ENCODE data around the gene PLS1.
"Not testable (repeated sequence)": the region's sequence is repeated elsewhere in the genome, so short reads cannot be mapped to it uniquely, and the experiment has no call there.

PLS1 gene

DNA sequence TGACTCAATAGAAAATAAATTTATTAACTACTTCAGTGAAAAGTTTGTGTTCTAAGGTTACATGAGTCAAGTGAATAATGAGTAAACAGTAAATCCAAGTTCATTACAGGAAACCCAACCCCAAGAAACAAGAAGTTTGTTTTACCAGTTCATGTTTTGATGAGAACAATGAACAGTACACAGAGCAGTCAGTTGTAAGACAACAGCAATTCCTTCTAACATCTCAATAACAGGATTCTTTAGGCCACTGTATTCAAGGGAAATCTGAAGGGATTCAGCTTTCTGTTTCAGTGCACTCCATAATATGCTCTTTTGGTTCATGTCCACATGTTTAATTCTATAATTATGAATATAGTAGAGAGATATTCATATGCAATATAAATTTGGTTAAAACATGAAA is 36.1 kb upstream of the PLS1 start:
- no peak for ATAC-seq (ENCODE audit: insufficient read depth, low read depth)
- H2AFZ ChIP-seq (ENCODE audit: low read depth, low read length): no peak overlapping the region
- peaks cover 3% of the 10 kb centered on the region; the same call in 1 of the 2 replicates for H3K79me2 ChIP-seq (ENCODE audit: insufficient read depth, low read length)
- no peaks in the 10 kb centered on the region for H3K27me3 ChIP-seq (ENCODE audit: insufficient read depth, low read length, poor library complexity)
- peaks cover 80% of the 10 kb centered on the region for H3K36me3 ChIP-seq (ENCODE audit: insufficient read depth, low read length)
- H3K4me2 ChIP-seq (ENCODE audit: insufficient read depth, low read length): no peak overlapping the region
- H3K9ac ChIP-seq (ENCODE audit: low read depth, low read length): no peak overlapping the region
- DNase-seq: no peak
- H4K20me1 ChIP-seq (ENCODE audit: insufficient read depth, low read length): no peaks in the 10 kb centered on the region
- H3K9me3 ChIP-seq (ENCODE audit: insufficient read depth, low read length, severe bottlenecking): no peaks in the 10 kb centered on the region
- H3K4me1 ChIP-seq (ENCODE audit: insufficient read depth, low read length): no peaks in the 10 kb centered on the region
- TF ChIP-seq EZH2 (IDR thresholded peaks at IDR 0.05; ENCODE audit: borderline replicate concordance, low read depth, low read length, severe bottlenecking): no peak
- H3K27ac ChIP-seq (ENCODE audit: low read length): no peak overlapping the region
- no peak overlapping the region for H3K4me3 ChIP-seq (ENCODE audit: low read depth in 1 of 2, low read length in 2 of 2)

DNA sequence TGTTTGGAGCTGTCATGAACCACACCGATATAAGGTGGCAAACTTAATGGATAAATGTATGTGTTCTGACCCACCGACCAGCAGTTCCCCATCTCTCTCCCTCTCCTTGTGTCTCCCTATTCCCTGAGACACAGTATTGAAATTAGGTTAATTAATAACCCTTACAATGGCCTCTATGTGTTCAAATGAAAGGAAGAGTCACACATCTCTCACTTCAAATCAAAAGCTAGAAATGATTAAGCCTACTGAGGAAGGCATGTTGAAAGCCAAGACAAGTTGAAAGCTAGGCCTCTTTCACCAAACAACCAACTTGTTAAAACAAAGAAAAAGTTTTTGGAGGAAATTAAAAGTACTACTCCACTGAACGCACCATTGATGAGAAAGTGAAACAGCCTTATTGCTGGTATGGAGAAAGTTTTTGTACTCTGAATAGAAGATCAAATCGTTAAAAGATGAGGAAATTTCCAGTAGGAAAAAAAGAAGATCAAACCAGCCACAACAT is 32.6 kb upstream of the PLS1 start:
- DNase-seq (no peak), ATAC-seq (ENCODE audit: insufficient read depth, low read depth) (no peak)

DNA sequence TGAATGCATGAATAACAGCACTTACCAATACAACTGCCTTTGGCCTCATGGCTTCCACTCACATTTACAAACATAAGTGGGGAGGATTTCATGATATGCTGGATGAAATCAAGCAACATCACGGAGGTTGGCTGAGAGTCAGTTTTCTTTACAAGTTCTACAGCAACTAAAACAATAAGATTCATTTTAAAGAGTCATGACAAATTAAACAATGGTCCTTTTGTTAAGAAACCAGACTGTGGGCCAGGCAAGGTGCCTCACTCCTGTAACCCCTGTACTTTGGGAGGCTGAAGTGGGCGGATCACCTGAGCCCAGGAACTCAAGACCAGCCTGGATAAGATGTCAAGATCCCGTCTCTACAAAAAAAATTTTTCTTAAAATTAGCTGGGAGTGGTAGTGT is 30.1 kb upstream of the PLS1 start:
- no peaks in the 10 kb centered on the region for H3K4me1 ChIP-seq (ENCODE audit: insufficient read depth, low read length)
- H2AFZ ChIP-seq (ENCODE audit: low read depth, low read length): no peak overlapping the region
- H3K27me3 ChIP-seq (ENCODE audit: insufficient read depth, low read length, poor library complexity): no peaks in the 10 kb centered on the region
- H3K36me3 ChIP-seq (ENCODE audit: insufficient read depth, low read length): peaks cover 46% of the 10 kb centered on the region
- TF ChIP-seq EZH2 (IDR thresholded peaks at IDR 0.05; ENCODE audit: borderline replicate concordance, low read depth, low read length, severe bottlenecking): no peak
- TF ChIP-seq, protein P1, sequence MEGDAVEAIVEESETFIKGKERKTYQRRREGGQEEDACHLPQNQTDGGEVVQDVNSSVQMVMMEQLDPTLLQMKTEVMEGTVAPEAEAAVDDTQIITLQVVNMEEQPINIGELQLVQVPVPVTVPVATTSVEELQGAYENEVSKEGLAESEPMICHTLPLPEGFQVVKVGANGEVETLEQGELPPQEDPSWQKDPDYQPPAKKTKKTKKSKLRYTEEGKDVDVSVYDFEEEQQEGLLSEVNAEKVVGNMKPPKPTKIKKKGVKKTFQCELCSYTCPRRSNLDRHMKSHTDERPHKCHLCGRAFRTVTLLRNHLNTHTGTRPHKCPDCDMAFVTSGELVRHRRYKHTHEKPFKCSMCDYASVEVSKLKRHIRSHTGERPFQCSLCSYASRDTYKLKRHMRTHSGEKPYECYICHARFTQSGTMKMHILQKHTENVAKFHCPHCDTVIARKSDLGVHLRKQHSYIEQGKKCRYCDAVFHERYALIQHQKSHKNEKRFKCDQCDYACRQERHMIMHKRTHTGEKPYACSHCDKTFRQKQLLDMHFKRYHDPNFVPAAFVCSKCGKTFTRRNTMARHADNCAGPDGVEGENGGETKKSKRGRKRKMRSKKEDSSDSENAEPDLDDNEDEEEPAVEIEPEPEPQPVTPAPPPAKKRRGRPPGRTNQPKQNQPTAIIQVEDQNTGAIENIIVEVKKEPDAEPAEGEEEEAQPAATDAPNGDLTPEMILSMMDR (IDR thresholded peaks at IDR 0.05; ENCODE audit: borderline replicate concordance, extremely low read depth, low read length, poor library complexity, severe bottlenecking): no peak
- DNase-seq (no peak), ATAC-seq (ENCODE audit: insufficient read depth, low read depth) (no peak)
- H4K20me1 ChIP-seq (ENCODE audit: insufficient read depth, low read length): peaks cover 11% of the 10 kb centered on the region; the same call in 1 of the 2 replicates
- H3K4me2 ChIP-seq (ENCODE audit: insufficient read depth, low read length): no peak overlapping the region
- H3K9ac ChIP-seq (ENCODE audit: low read depth, low read length): no peak overlapping the region
- no peaks in the 10 kb centered on the region for H3K9me3 ChIP-seq (ENCODE audit: insufficient read depth, low read length, severe bottlenecking)
- H3K27ac ChIP-seq (ENCODE audit: low read length): no peak overlapping the region
- H3K4me3 ChIP-seq (ENCODE audit: low read depth in 1 of 2, low read length in 2 of 2): no peak overlapping the region
- peaks cover 46% of the 10 kb centered on the region for H3K79me2 ChIP-seq (ENCODE audit: insufficient read depth, low read length)

More for the DNA sequence above, 32.6 kb upstream of the PLS1 start:
- H3K4me3 ChIP-seq (ENCODE audit: low read depth in 1 of 2, low read length in 2 of 2): no peak overlapping the region
- no peaks in the 10 kb centered on the region for H3K27me3 ChIP-seq (ENCODE audit: insufficient read depth, low read length, poor library complexity)
- no peaks in the 10 kb centered on the region for H3K4me1 ChIP-seq (ENCODE audit: insufficient read depth, low read length)
- H3K4me2 ChIP-seq (ENCODE audit: insufficient read depth, low read length): no peak overlapping the region
- peaks cover 62% of the 10 kb centered on the region for H3K36me3 ChIP-seq (ENCODE audit: insufficient read depth, low read length)
- peaks cover 4% of the 10 kb centered on the region; the same call in 1 of the 2 replicates for H4K20me1 ChIP-seq (ENCODE audit: insufficient read depth, low read length)
- no peaks in the 10 kb centered on the region for H3K9me3 ChIP-seq (ENCODE audit: insufficient read depth, low read length, severe bottlenecking)
- no peak overlapping the region for H2AFZ ChIP-seq (ENCODE audit: low read depth, low read length)
- H3K9ac ChIP-seq (ENCODE audit: low read depth, low read length): no peak overlapping the region
- no peak for TF ChIP-seq EZH2 (IDR thresholded peaks at IDR 0.05; ENCODE audit: borderline replicate concordance, low read depth, low read length, severe bottlenecking)
- TF ChIP-seq, protein P1 (IDR thresholded peaks at IDR 0.05; ENCODE audit: borderline replicate concordance, extremely low read depth, low read length, poor library complexity, severe bottlenecking): no peak
- peaks cover 28% of the 10 kb centered on the region for H3K79me2 ChIP-seq (ENCODE audit: insufficient read depth, low read length)
- no peak overlapping the region for H3K27ac ChIP-seq (ENCODE audit: low read length)

DNA sequence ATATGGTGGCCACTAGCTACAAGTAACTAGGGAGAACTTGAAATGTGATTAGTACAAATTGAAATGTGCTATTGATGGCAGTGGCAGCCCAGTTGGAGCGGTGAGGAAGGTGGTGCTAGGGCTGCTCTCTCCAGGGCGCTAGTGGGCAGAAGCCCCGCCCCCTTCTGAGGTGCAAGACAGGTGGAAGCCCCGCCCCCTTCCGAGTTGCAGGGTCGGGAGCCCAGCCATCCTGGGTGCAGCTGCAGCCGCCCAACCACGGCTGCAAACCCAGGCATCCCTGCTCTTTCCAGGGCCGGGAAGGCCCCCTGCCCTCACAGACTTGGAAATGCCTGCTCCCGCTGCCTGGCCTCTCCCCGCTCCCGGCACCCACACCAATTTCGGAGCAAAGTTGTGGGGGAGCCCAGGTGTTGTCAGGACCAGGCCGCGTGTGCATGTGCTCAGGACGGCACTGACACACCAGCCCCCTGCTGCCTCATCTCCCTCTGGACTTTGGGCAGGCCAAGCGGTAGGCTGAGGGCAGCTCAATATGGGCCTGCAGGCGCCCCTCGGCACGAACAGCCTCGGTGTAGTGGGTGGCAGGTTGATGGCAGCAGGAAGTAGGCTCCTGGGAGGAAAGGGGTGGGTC is 27.7 kb upstream of the PLS1 start:
- Histone ChIP-seq H2AFZ (ENCODE audit: low read depth, low read length) (no peak overlapping the region), H3K36me3 (ENCODE audit: insufficient read depth, low read length) (peaks cover 35% of the 10 kb centered on the region), H3K4me3 (ENCODE audit: low read depth in 1 of 2, low read length in 2 of 2) (no peak overlapping the region), H4K20me1 (ENCODE audit: insufficient read depth, low read length) (peaks cover 13% of the 10 kb centered on the region; the same call in 1 of the 2 replicates), H3K9me3 (ENCODE audit: insufficient read depth, low read length, severe bottlenecking) (no peaks in the 10 kb centered on the region), H3K27me3 (ENCODE audit: insufficient read depth, low read length, poor library complexity) (no peaks in the 10 kb centered on the region), H3K79me2 (ENCODE audit: insufficient read depth, low read length) (peaks cover 67% of the 10 kb centered on the region), H3K4me2 (ENCODE audit: insufficient read depth, low read length) (no peak overlapping the region), H3K4me1 (ENCODE audit: insufficient read depth, low read length) (no peaks in the 10 kb centered on the region), H3K9ac (ENCODE audit: low read depth, low read length) (no peak overlapping the region), H3K27ac (ENCODE audit: low read length) (no peak overlapping the region)
- DNase-seq (no peak), ATAC-seq (ENCODE audit: insufficient read depth, low read depth) (peak; percentile 22; the same call in 1 of the 3 replicates)
- TF ChIP-seq, protein P1 (IDR thresholded peaks at IDR 0.05; ENCODE audit: borderline replicate concordance, extremely low read depth, low read length, poor library complexity, severe bottlenecking): no peak
- no peak for TF ChIP-seq EZH2 (IDR thresholded peaks at IDR 0.05; ENCODE audit: borderline replicate concordance, low read depth, low read length, severe bottlenecking)

DNA sequence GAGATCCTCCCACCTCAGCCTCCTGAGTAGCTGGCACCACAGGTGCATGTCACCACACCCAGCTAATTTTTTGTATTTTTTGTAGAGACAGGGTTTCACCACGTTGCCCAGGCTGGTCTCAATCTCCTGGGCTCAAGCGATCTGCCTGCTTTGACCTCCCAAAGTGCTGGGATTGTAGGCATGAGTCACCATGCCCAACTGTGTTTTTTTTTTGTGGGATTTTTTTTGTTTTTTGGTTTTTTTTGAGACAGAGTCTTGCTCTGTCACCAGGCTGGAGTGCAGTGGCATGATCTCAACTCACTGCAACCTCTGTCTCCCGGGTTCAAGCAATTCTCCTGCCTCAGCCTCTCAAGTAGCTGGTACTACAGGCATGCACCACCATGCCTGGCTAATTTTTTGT is 26.8 kb upstream of the PLS1 start:
- Histone ChIP-seq H4K20me1 (ENCODE audit: insufficient read depth, low read length) (peaks cover 13% of the 10 kb centered on the region; the same call in 1 of the 2 replicates), H3K79me2 (ENCODE audit: insufficient read depth, low read length) (peaks cover 76% of the 10 kb centered on the region), H3K36me3 (ENCODE audit: insufficient read depth, low read length) (peaks cover 27% of the 10 kb centered on the region)
- not testable (repeated sequence) for H3K9ac ChIP-seq (ENCODE audit: low read depth, low read length); H3K4me3 ChIP-seq (ENCODE audit: low read depth in 1 of 2, low read length in 2 of 2); H3K4me1 ChIP-seq (ENCODE audit: insufficient read depth, low read length); H3K4me2 ChIP-seq (ENCODE audit: insufficient read depth, low read length); DNase-seq; H3K9me3 ChIP-seq (ENCODE audit: insufficient read depth, low read length, severe bottlenecking); H3K27me3 ChIP-seq (ENCODE audit: insufficient read depth, low read length, poor library complexity); ATAC-seq (ENCODE audit: insufficient read depth, low read depth); H2AFZ ChIP-seq (ENCODE audit: low read depth, low read length); H3K27ac ChIP-seq (ENCODE audit: low read length)
